SU-DHL-6 (cell line): ENCODE measurements around the gene CRISPLD2.

Experiments used
- H2AFZ ChIP-seq: fragments of 200-600 bp; sonication (generic); 2 replicates; pipeline ENCODE4 v1.6.1; 2014; ENCODE audit warnings: low read depth, mild to moderate bottlenecking, moderate library complexity, mixed read lengths, antibody characterized with exemption, low read length; ENCODE audit not compliant: severe bottlenecking
- H3F3A ChIP-seq: fragments of 200-600 bp; shearing (Covaris generic); 2 replicates; pipeline ENCODE4 v1.6.0; 2016; ENCODE audit warnings: antibody characterized with exemption, mild to moderate bottlenecking; ENCODE audit not compliant: insufficient read depth
- H3K27ac ChIP-seq: fragments of 200-600 bp; sonication (generic); 2 replicates; pipeline ENCODE4 v1.5.1; 2016; ENCODE audit warnings: low read depth, mild to moderate bottlenecking, low read length, moderate library complexity, mixed read lengths
- H3K27me3 ChIP-seq: fragments of 200-600 bp; sonication (generic), shearing (Covaris generic); 2 replicates; pipeline ENCODE4 v1.6.0; 2014; ENCODE audit warnings: mild to moderate bottlenecking, low read length
- H3K36me3 ChIP-seq: fragments of 200-600 bp; sonication (generic); 2 replicates; pipeline ENCODE4 v1.6.1; 2014; ENCODE audit warnings: mild to moderate bottlenecking, low read length, mixed read lengths
- H3K4me2 ChIP-seq: fragments of 300-600, 200-600 bp; shearing (Covaris generic), sonication (generic); 2 replicates; pipeline ENCODE4 v1.6.0; 2014; ENCODE audit warnings: low read length, low read depth, mild to moderate bottlenecking; ENCODE audit not compliant: poor library complexity, severe bottlenecking
- H3K4me3 ChIP-seq: fragments of 200-600 bp; sonication (generic); 2 replicates; pipeline ENCODE4 v1.5.1; 2014; ENCODE audit warnings: antibody characterized with exemption, low read length, mild to moderate bottlenecking, mixed read lengths; ENCODE audit not compliant: insufficient read depth, poor library complexity, severe bottlenecking
- H3K79me2 ChIP-seq: fragments of 200-600 bp; sonication (generic); 2 replicates; pipeline ENCODE4 v1.6.1; 2014; ENCODE audit warnings: mild to moderate bottlenecking, low read length, moderate library complexity; ENCODE audit not compliant: insufficient read depth
- H3K9ac ChIP-seq: fragments of 200-600 bp; sonication (generic); 2 replicates; pipeline ENCODE4 v1.7.0; 2014; ENCODE audit warnings: mild to moderate bottlenecking, low read length
- H3K9me2 ChIP-seq: fragments of 200-600 bp; sonication (generic); replicated peaks from 2 replicates; pipeline ENCODE4 v1.6.1; 2014; ENCODE audit warnings: low read length; ENCODE audit not compliant: insufficient read depth
- H3K9me3 ChIP-seq: fragments of 200-600 bp; sonication (generic); 2 replicates; pipeline ENCODE4 v1.6.1; 2014; ENCODE audit warnings: low read length, mixed read lengths; ENCODE audit not compliant: insufficient read depth
- H4K20me1 ChIP-seq: fragments of 200-600 bp; sonication (generic); 2 replicates; pipeline ENCODE4 v1.6.1; 2014; ENCODE audit warnings: low read depth, mild to moderate bottlenecking, antibody characterized with exemption, low read length, moderate library complexity, mixed read lengths
- EZH2phosphoT487 ChIP-seq: fragments of 200-600 bp; sonication (generic), shearing (Covaris generic); conservative IDR thresholded peaks from 2 replicates; pipeline ENCODE4 v1.6.1; 2018; ENCODE audit warnings: mild to moderate bottlenecking, antibody characterized with exemption, low read length, moderate library complexity, mixed read lengths
- TF ChIP-seq, protein P1 (sequence below): fragments of 200-600 bp; sonication (generic); IDR thresholded peaks from one replicate; pipeline ENCODE4 v1.5.1; 2017; ENCODE audit warnings: antibody characterized with exemption, mild to moderate bottlenecking, low read length, moderate library complexity; ENCODE audit not compliant: insufficient read depth, poor library complexity, severe bottlenecking

Gene CRISPLD2

DNA sequence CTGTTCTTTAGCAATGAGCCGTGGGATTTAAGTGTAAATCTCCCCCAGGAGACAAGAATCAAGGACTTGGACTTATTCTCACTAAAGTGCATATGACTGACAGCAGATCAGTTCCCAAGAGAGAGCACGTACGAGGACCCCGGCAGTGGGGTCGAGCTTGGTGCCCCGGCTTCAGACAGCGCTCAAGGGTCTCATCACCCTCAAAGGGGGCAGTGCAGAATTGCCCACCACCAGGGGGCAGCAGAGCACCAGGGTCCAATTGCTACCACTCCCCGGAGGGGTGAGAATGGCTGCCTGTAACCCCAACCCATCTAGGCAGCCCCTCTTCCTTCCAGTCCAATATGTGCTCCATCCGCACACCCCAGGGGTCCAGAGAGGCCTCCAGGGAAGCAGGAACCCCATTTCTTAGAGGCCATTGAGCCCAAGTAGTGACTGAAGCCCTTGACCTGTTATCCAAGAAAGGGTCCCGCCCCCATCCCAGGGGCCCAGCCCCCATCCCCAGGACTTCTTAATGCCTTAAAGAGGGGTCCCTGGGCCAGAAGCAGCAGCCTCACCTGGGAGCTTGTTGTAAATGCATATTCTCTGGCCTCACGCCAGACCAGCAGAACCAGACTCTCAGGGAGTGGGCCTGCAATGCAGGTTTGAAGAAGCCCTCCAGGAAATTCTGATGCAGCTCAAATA lies 105.4 kb downstream of the CRISPLD2 start:
- Histone ChIP-seq H3K27ac (no peak overlapping the region), H4K20me1 (no peaks in the 10 kb centered on the region), H3F3A (no peaks in the 10 kb centered on the region), H3K9me2 (no peaks in the 10 kb centered on the region), H3K79me2 (no peaks in the 10 kb centered on the region), H3K36me3 (no peaks in the 10 kb centered on the region), H3K9me3 (no peaks in the 10 kb centered on the region), H3K4me2 (no peak overlapping the region), H3K9ac (no peak overlapping the region), H3K27me3 (no peaks in the 10 kb centered on the region), H3K4me3 (no peak overlapping the region), H2AFZ (no peak overlapping the region)
- no peak for TF ChIP-seq EZH2phosphoT487
- TF ChIP-seq, protein P1, sequence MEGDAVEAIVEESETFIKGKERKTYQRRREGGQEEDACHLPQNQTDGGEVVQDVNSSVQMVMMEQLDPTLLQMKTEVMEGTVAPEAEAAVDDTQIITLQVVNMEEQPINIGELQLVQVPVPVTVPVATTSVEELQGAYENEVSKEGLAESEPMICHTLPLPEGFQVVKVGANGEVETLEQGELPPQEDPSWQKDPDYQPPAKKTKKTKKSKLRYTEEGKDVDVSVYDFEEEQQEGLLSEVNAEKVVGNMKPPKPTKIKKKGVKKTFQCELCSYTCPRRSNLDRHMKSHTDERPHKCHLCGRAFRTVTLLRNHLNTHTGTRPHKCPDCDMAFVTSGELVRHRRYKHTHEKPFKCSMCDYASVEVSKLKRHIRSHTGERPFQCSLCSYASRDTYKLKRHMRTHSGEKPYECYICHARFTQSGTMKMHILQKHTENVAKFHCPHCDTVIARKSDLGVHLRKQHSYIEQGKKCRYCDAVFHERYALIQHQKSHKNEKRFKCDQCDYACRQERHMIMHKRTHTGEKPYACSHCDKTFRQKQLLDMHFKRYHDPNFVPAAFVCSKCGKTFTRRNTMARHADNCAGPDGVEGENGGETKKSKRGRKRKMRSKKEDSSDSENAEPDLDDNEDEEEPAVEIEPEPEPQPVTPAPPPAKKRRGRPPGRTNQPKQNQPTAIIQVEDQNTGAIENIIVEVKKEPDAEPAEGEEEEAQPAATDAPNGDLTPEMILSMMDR = peak; percentile 73

DNA sequence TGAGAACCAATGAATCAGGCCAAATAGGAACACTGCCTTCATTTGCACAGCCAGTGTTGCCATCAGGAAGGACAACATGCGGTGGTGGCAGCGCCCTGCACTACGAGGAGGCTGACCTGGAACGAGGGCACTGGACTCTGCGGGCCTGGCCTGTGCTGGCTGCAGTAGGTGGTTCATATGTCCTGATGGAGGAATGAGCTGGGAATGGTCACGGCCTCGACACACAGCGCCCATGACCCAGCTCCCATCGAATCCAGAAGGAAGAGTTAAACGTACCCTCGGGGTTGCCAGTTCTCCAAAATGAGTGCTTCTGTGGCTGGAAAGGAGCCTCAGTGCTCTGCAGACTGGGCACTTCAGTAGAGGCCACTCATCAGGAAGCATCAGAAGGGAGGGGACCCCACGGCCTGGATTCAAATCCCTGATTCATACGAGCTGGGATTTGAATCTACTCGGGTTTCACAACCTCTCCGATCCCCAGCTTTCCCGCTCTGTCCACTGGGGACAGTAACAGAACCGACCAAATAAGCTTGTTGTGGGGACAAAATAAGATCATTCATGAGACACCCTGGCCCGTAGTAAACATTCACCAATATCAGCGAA lies 106.1 kb downstream of the CRISPLD2 start:
- H3K36me3 ChIP-seq = no peaks in the 10 kb centered on the region
- no peaks in the 10 kb centered on the region for H3F3A ChIP-seq
- no peak overlapping the region for H3K4me3 ChIP-seq
- H3K9me3 ChIP-seq = no peaks in the 10 kb centered on the region
- H3K27ac ChIP-seq = no peak overlapping the region
- H4K20me1 ChIP-seq = no peaks in the 10 kb centered on the region
- TF ChIP-seq, protein P1 = no peak
- no peak for TF ChIP-seq EZH2phosphoT487
- H3K9ac ChIP-seq = no peak overlapping the region
- no peak overlapping the region for H3K4me2 ChIP-seq
- no peaks in the 10 kb centered on the region for H3K27me3 ChIP-seq
- no peaks in the 10 kb centered on the region for H3K79me2 ChIP-seq
- no peak overlapping the region for H2AFZ ChIP-seq
- no peaks in the 10 kb centered on the region for H3K9me2 ChIP-seq

DNA sequence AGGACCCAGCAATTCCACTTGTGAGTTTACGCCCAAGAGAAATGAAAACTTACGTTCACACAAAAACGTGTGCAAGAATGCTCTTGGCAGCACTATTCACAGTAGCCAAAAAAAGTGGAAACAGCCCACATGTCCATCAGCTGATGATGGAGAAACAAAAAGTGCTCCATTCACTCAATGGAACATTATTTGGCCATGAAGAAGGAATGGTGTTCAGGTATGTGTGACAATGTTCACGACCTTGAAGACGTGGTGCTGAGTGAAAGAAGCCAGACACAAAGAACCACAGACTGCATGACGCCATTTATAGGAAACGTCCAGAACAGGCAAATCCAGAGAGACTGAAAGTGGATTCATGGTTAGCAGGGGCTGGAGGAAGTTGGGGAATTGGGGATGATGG lies 106.7 kb downstream of the CRISPLD2 start:
- H3K4me2 ChIP-seq = no peak overlapping the region
- TF ChIP-seq EZH2phosphoT487 = no peak
- TF ChIP-seq, protein P1 = no peak
- no peaks in the 10 kb centered on the region for H3F3A ChIP-seq
- H2AFZ ChIP-seq = no peak overlapping the region
- H3K36me3 ChIP-seq = no peaks in the 10 kb centered on the region
- no peaks in the 10 kb centered on the region for H3K9me3 ChIP-seq
- H3K27me3 ChIP-seq = no peaks in the 10 kb centered on the region
- H3K9me2 ChIP-seq = no peaks in the 10 kb centered on the region
- H3K27ac ChIP-seq = no peak overlapping the region
- H4K20me1 ChIP-seq = no peaks in the 10 kb centered on the region
- H3K4me3 ChIP-seq = no peak overlapping the region
- H3K79me2 ChIP-seq = no peaks in the 10 kb centered on the region
- H3K9ac ChIP-seq = no peak overlapping the region
